AG04449 (cell line): Measurements from ENCODE around the gene SLC25A23.
"Not testable (repeated sequence)": the region's sequence is repeated elsewhere in the genome, so short reads cannot be mapped to it uniquely, and the experiment has no call there.

Experiments used
- CTCF ChIA-PET: fragments of 350-600 bp; formaldehyde crosslinking; extraction: SDS; loops from one replicate; lab custom pipeline; 2021; ENCODE audit warnings: antibody characterized with exemption; lab: Yijun Ruan, JAX
- POLR2A ChIA-PET: fragments of 400-600, 350-600 bp; formaldehyde crosslinking; extraction: SDS; loops from one replicate; lab custom pipeline; 2020; ENCODE audit warnings: antibody characterized with exemption, inconsistent platforms; lab: Yijun Ruan, JAX
- DNase-seq: peaks from one replicate; pipeline ENCODE4 v3.0.0-alpha.2; 2010; ENCODE audit warnings: low read depth, low spot score
- H3K4me3 ChIP-seq: 2 replicates; pipeline ENCODE4 v1.5.1; 2011; ENCODE audit warnings: low read depth, mild to moderate bottlenecking, control low read depth, low read length
- TF ChIP-seq, protein P1 (sequence below): IDR thresholded peaks from one replicate; pipeline ENCODE4 v1.5.1; 2011; ENCODE audit warnings: mild to moderate bottlenecking, moderate library complexity, low read length, control low read depth, inconsistent platforms; ENCODE audit not compliant: insufficient read depth; ENCODE audit errors: missing control alignments

The SLC25A23 gene

DNA sequence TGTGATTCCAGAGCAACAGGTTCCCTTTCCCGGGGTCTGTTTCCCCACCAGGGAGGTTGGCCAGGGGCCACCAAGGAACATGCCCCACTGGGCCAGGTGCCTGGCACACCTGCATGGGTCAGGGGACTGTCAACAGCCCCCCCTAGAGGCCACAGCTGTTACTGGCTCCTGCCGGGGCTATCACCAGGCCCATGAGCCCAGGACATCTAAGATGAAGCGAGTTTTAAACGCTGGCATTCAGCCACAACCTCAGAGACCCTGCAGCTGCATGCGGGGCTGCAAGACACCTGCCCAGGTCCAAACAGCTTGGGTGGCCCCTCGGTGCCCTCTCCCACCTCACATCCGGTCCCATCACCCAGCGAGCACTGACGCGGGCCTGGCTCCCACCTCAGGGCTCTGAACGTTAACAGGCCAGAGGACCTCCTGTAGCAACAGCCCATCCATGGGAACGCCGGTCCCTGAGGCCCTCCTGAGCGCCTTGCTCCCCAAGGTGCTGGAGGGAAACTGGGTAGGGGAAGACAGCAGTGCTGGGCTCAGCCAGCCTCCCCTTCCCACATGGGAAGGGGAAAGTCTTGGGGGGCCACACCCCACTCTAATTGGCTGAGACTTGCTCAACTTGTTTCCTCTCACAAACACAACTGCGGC is 47.0 kb downstream of the SLC25A23 start:
- no peak overlapping the region for H3K4me3 ChIP-seq
- POLR2A ChIA-PET, result no interaction called here
- DNase-seq, result no peak
- TF ChIP-seq, protein P1, sequence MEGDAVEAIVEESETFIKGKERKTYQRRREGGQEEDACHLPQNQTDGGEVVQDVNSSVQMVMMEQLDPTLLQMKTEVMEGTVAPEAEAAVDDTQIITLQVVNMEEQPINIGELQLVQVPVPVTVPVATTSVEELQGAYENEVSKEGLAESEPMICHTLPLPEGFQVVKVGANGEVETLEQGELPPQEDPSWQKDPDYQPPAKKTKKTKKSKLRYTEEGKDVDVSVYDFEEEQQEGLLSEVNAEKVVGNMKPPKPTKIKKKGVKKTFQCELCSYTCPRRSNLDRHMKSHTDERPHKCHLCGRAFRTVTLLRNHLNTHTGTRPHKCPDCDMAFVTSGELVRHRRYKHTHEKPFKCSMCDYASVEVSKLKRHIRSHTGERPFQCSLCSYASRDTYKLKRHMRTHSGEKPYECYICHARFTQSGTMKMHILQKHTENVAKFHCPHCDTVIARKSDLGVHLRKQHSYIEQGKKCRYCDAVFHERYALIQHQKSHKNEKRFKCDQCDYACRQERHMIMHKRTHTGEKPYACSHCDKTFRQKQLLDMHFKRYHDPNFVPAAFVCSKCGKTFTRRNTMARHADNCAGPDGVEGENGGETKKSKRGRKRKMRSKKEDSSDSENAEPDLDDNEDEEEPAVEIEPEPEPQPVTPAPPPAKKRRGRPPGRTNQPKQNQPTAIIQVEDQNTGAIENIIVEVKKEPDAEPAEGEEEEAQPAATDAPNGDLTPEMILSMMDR, result peak; percentile 48
- CTCF ChIA-PET, result interaction anchor here (1.6 kb wide), 1 partner anchor 9 kb away, joined by 5 read pairs; no protein-coding TSS in a partner anchor

- CTCF ChIA-PET, result interaction anchor here (1.1 to 1.6 kb wide), 2 partner anchors 8 to 10 kb away, joined by 4 to 5 read pairs; no protein-coding TSS in a partner anchor
- TF ChIP-seq, protein P1, result no peak
- DNase-seq, result no peak
- no peak overlapping the region for H3K4me3 ChIP-seq
- POLR2A ChIA-PET, result no interaction called here
Observed at GRCh38 chr19:6412061-6412446, 47.5 kb downstream of the SLC25A23 start.

GRCh38 chr19:6409346-6409745 is 50.2 kb downstream of the SLC25A23 start:
- TF ChIP-seq, protein P1, result no peak
- DNase-seq, result no peak
- POLR2A ChIA-PET, result no interaction called here
- CTCF ChIA-PET, result interaction anchor here (0.6 kb wide), 1 partner anchor 286 kb away, joined by 3 read pairs; no protein-coding TSS in a partner anchor
- H3K4me3 ChIP-seq, result no peak overlapping the region

DNA sequence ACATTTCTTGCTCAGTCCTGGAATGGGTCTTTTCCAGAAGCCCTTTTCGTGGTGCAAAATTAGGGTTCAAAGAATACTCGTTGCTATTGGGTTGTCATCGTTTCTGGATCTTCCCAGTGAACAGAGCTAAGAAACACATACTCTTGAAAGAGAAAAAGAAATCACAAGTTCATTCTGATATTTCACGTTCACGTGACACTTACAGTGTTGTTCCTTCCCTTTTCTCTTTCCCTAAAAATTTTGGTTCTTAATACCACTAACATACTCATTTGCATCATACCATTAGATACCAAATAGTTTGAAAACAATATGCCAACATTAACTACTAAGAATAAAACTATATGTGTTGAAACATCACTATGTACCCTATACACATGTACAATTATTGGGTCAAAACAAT is 53.2 kb downstream of the SLC25A23 start:
- ChIA-PET CTCF (interaction anchor here (1.4 kb wide), 1 partner anchor 13 kb away, joined by 3 read pairs; no protein-coding TSS in a partner anchor), POLR2A (no interaction called here)
- TF ChIP-seq, protein P1, result no peak
- DNase-seq, result no peak
- H3K4me3 ChIP-seq, result no peak overlapping the region

- ChIA-PET POLR2A (interaction anchor here (0.9 to 1.3 kb wide), 2 partner anchors 10 to 128 kb away, joined by 4 to 5 read pairs; partner anchors contain the start of genes GTF2F1 and TNFSF9), CTCF (interaction anchor here (0.8 kb wide), 1 partner anchor 19 kb away, joined by 3 read pairs; no protein-coding TSS in a partner anchor)
- peak; percentile 16 for DNase-seq
- TF ChIP-seq, protein P1, result no peak
- no peak overlapping the region for H3K4me3 ChIP-seq
Observed at GRCh38 chr19:6402837-6403608, 56.6 kb downstream of the SLC25A23 start.

GRCh38 chr19:6402058-6402457 is 57.5 kb downstream of the SLC25A23 start:
- CTCF ChIA-PET, result interaction anchor here (1.2 kb wide), 1 partner anchor 20 kb away, joined by 3 read pairs; no protein-coding TSS in a partner anchor
- POLR2A ChIA-PET, result no interaction called here
- H3K4me3 ChIP-seq, result no peak overlapping the region
- TF ChIP-seq, protein P1, result no peak
- no peak for DNase-seq

GRCh38 chr19:6400062-6400944 is 59.3 kb downstream of the SLC25A23 start:
- CTCF ChIA-PET, H3K4me3 ChIP-seq, DNase-seq: not testable (repeated sequence)
- POLR2A ChIA-PET, result interaction anchor here (0.7 kb wide), 1 partner anchor 28 kb away, joined by 3 read pairs; no protein-coding TSS in a partner anchor
